ENCODE results near the gene PHLPP2.

DNA sequence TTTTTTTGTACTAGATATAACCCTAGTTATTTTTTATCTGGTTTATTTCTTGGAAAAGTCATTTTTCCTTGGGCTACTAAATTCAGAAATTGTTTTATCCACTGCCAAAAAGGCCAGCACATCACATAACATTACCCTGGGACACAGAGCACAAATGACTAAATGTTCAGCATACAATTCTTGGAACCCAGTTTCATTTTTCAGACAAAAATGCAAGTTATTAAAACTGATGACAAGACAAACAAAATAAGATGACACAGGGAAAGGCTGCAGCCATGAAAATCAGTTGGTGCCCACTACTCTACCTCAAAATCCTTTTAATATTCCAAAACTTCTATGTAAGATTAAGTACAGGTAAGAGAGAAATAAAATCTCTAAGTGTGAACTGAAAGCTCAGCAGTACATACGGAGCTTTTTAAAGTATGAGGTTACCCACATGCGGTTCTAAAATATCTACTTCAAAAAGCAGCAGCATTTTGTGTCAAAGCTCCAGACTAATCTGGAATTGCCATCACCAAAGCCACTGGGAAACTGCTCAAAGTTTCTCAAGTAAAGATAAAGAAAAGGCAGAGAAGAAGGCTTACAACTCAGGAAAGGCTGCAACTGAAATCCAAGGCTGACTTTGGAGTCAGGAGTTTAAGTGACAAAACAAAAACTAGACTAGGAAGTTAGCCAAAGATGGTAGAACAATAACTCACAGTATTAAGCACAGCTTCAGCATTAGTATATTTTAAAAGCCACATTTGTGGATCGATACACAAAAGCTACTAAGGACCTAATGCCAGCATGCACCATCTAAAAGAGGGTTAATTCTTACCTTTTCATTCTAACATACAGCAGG, 42.8 kb upstream of the PHLPP2 start:
- no peak for TF ChIP-seq POLR2AphosphoS5 (IDR thresholded peaks at IDR 0.05)
- TF ChIP-seq, protein P1, sequence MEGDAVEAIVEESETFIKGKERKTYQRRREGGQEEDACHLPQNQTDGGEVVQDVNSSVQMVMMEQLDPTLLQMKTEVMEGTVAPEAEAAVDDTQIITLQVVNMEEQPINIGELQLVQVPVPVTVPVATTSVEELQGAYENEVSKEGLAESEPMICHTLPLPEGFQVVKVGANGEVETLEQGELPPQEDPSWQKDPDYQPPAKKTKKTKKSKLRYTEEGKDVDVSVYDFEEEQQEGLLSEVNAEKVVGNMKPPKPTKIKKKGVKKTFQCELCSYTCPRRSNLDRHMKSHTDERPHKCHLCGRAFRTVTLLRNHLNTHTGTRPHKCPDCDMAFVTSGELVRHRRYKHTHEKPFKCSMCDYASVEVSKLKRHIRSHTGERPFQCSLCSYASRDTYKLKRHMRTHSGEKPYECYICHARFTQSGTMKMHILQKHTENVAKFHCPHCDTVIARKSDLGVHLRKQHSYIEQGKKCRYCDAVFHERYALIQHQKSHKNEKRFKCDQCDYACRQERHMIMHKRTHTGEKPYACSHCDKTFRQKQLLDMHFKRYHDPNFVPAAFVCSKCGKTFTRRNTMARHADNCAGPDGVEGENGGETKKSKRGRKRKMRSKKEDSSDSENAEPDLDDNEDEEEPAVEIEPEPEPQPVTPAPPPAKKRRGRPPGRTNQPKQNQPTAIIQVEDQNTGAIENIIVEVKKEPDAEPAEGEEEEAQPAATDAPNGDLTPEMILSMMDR (IDR thresholded peaks at IDR 0.05): no peak
- no peak for TF ChIP-seq EP300 (IDR thresholded peaks at IDR 0.05; ENCODE audit: low read depth)
